ENCODE results near the gene PLAAT1.
A peak's percentile ranks its signal among the peaks of the same experiment; 100 is the strongest.

- TF ChIP-seq CHD4 (IDR thresholded peaks at IDR 0.05) (no peak), ZBTB33 (IDR thresholded peaks at IDR 0.05) (no peak), CTCF (IDR thresholded peaks at IDR 0.05 in 2 of 3, conservative IDR thresholded peaks at IDR 0.05 in 1 of 3; ENCODE audit: control insufficient read depth in 2 of 3, extremely low read depth in 1 of 3, insufficient read depth in 1 of 3, low read depth in 3 of 3, low read length in 3 of 3) (peak in 2 of 3 experiments; percentile 12 to 29; a peak in 1 of 6 replicates), ZNF207 (IDR thresholded peaks at IDR 0.05; ENCODE audit: borderline replicate concordance) (no peak), RB1 (IDR thresholded peaks at IDR 0.05; ENCODE audit: borderline replicate concordance) (no peak), ZNF384 (IDR thresholded peaks at IDR 0.05; ENCODE audit: borderline replicate concordance, low read depth, low read length) (no peak), ESRRA (IDR thresholded peaks at IDR 0.05; ENCODE audit: low read length) (no peak), BHLHE40 (IDR thresholded peaks at IDR 0.05; ENCODE audit: borderline replicate concordance in 1 of 2, low read depth in 2 of 2, low read length in 1 of 2) (no peak)
Measured at GRCh38 chr3:193314161-193314560, 73.1 kb downstream of the PLAAT1 start.

Data from GM12878 (cell line).